Ovary (tissue), 10 donors: Measurements from ENCODE around the gene LRRN3. TPM values are rescaled to one million over a fixed set of nuclear protein-coding genes. Genes with fewer than 3 reads are reported as not detected.

ENCODE experiments used
- DNase-seq, 5 donors: peaks; one replicate each; pipeline ENCODE4 v3.0.0-alpha.2; 2019 to 2020
- H3K27ac ChIP-seq, 2 donors: fragments of 200-600 bp; one replicate each; pipeline versions ENCODE4 v1.5.1 to v1.8.0; 2019 to 2022
- H3K27me3 ChIP-seq: fragments of 200-600 bp; one replicate; pipeline ENCODE4 v1.8.0; 2022
- H3K36me3 ChIP-seq: fragments of 200-600 bp; sonication (generic); one replicate; pipeline ENCODE4 v1.5.1; 2019
- H3K4me1 ChIP-seq: one replicate; pipeline ENCODE4 v1.8.1; 2013; ENCODE audit warnings: mild to moderate bottlenecking, moderate library complexity; ENCODE audit not compliant: insufficient read depth
- H3K4me3 ChIP-seq: fragments of 200-600 bp; sonication (generic); one replicate; pipeline ENCODE4 v1.5.1; 2017
- H3K9me3 ChIP-seq, 2 donors: fragments of 200-600 bp in 1 of 2; sonication (generic) in 1 of 2; one replicate each; pipeline versions ENCODE4 v1.5.1 to v1.8.1; 2013 to 2019; ENCODE audit warnings: mild to moderate bottlenecking in 1 of 2, moderate library complexity in 1 of 2
- EP300 ChIP-seq: sonication (generic); formaldehyde crosslinking; IDR thresholded peaks from one replicate; pipeline ENCODE4 v1.6.1; 2017; ENCODE audit warnings: antibody characterized with exemption
- POLR2A ChIP-seq: fragments of 450-650 bp; IDR thresholded peaks from one replicate; pipeline ENCODE4 v1.6.1; 2017; ENCODE audit warnings: antibody characterized with exemption, mild to moderate bottlenecking, moderate library complexity
- WGBS, 3 donors: extraction: QIAGEN DNeasy Blood & Tissue Kit in 1 of 3; methylation state at CpG; one replicate each; pipeline versions ENCODE4 v1.1.5 to v1.1.7; 2013 to 2017; 5-methylcytosine and 5-hydroxymethylcytosine counted together
- intact Hi-C, 4 donors: fragments of 100-400 bp; cut with DNase I; formaldehyde crosslinking; loops; one replicate each; pipeline versions ENCODE4 v1.11.0 to v1.15.1; 2022 to 2023
- long read RNA-seq, 3 donors: library from polyadenylated mRNA in 2 of 3; unstranded in 2 of 3; transcript quantifications; one replicate each; pipeline ENCODE4 v2.0.0 and lab custom pipeline, GENCODE V29; 2021 to 2026
- polyA plus RNA-seq, 2 donors: library from polyadenylated mRNA; stranded (reverse); fragments of 200-250 nt in 1 of 2; fragments of 350-450 nt in 1 of 2; fragmentation: Illumina TruSeq in 1 of 2; extraction: RNeasy Lipid Tissue Mini Kit (QIAGEN cat#74804) in 1 of 2; gene quantifications; one replicate each; pipeline ENCODE4 v1.2.3, GENCODE V29; 2013 to 2014
- total RNA-seq, 7 donors: library from RNA; depleted of rRNA in 2 of 7; stranded (reverse); fragments of >200 nt in 2 of 7; fragmentation: NEBNext Ultra II Directional in 3 of 7; extraction: Animal tissue kit (Norgen Biotek cat#: 25700) in 3 of 7; gene quantifications; one replicate each; pipeline versions ENCODE4 v1.1.0 to v1.2.4, GENCODE V29; 2016 to 2023
- TF ChIP-seq, protein P1 (sequence below), 3 donors: fragments of 450-650 bp in 2 of 3; fragments of 200-600 bp in 1 of 3; IDR thresholded peaks; one replicate each; pipeline versions ENCODE4 v1.5.1 to v1.8.0; 2016 to 2022; ENCODE audit warnings: antibody characterized with exemption in 3 of 3, mild to moderate bottlenecking in 1 of 3
- donor health status: DM: no; HTN: no; CAD: no; lungs with moderate emphysema.
- donor health status: DM: no; HTN: no; CAD: no.
- donor health status: Bipolar disorder and iron deficiency.
- donor health status: DM: yes; HTN: yes; CAD: no.
- donor health status: DM: no; HTN: no; CAD: no.
- donor health status: DM: yes; HTN: yes; CAD: no.

The LRRN3 gene
- total RNA-seq (1 to 10 TPM in 5 of 7 donors, under 1 TPM in 2; 0.24 to 5.3 (median 1.0) TPM), polyA plus RNA-seq (1 to 10 TPM; 1.1 to 3.4 TPM)
- long read RNA-seq, donor 1, partial matches to known transcripts = 0 of 1 reads
- long read RNA-seq, donor 1, other reads (novel, unspliced or antisense) = 1 of 1 reads
- long read RNA-seq, donor 2, partial matches to known transcripts = 0 of 7 reads
- long read RNA-seq, donor 2, other reads (novel, unspliced or antisense) = 0 of 7 reads
- long read RNA-seq, donor 3, transcript LRRN3-203 (2 exons, 3,513 nt) = major isoform, 5 of 11 reads
- long read RNA-seq, donor 3, partial matches to known transcripts = 1 of 11 reads
- long read RNA-seq, donor 3, other reads (novel, unspliced or antisense) = 2 of 11 reads

DNA sequence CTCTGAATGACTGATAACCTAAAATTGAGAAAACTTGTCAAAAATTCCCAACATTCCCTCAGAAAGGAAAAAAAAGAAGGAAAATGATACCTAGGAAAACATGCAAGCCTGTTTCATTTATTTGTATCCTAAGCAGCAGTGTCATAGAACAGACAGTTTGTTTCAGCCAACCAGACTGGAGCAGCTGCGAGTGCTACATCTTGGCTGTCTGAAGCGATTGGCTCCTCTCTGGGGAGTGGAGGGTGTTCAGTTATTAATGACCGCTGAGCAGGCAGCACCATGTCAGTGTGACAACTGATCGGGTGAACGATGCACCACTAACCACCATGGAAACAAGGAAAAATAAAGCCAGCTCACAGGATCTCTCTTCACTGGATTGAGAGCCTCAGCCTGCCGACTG lies at the start of gene LRRN3:
LRRN3 (plus strand) TSS at position 282 of the 400 bp plus-strand sequence. CDS start 31,646 bp downstream, outside the sequence.
- Histone ChIP-seq H3K9me3 (no peaks in the 10 kb centered on the region), H3K27me3 (no peaks in the 10 kb centered on the region), H3K4me3 (peak within 1 kb of the TSS; percentile 23), H3K27ac (no peak within 1 kb of the TSS), H3K36me3 (no peaks in the 10 kb centered on the region), H3K4me1 (peaks cover 2% of the 10 kb centered on the region)
- intact Hi-C loops = loop anchor here in 2 of 4 donors (5.0 kb wide), 2 partner anchors 391 to 396 kb away; no protein-coding TSS in a partner anchor
- DNase-seq = peak in 4 of 5 donors; percentile 11 to 21 (median 14)
- 2 to 12% (median 3%) methylated on average over 6 of the region's 6 CpGs for WGBS, 3 donors
- TF ChIP-seq EP300 (no peak), POLR2A (no peak)
- TF ChIP-seq, protein P1, sequence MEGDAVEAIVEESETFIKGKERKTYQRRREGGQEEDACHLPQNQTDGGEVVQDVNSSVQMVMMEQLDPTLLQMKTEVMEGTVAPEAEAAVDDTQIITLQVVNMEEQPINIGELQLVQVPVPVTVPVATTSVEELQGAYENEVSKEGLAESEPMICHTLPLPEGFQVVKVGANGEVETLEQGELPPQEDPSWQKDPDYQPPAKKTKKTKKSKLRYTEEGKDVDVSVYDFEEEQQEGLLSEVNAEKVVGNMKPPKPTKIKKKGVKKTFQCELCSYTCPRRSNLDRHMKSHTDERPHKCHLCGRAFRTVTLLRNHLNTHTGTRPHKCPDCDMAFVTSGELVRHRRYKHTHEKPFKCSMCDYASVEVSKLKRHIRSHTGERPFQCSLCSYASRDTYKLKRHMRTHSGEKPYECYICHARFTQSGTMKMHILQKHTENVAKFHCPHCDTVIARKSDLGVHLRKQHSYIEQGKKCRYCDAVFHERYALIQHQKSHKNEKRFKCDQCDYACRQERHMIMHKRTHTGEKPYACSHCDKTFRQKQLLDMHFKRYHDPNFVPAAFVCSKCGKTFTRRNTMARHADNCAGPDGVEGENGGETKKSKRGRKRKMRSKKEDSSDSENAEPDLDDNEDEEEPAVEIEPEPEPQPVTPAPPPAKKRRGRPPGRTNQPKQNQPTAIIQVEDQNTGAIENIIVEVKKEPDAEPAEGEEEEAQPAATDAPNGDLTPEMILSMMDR (IDR thresholded peaks at IDR 0.05) = no peak

DNA sequence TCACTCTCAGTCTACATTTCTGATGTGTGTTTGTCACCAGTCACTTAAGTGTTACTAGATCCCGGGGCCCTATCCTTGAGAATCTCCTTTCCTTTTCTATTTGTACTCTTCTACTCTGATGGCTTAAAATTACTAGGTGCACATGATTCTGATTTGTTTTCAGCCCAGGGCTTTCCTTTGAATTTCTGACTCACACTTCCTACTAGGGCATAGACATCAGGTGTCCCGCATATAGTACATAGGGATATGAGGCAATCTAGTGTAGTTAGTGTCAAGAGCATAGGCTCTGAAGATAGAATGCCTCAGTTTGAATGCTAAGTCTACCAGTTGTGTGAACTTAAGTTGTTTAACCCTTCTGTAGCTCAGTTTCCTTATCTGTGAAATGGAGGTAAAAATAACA lies 49.4 kb upstream of the LRRN3 start:
- no peak overlapping the region for H3K4me3 ChIP-seq
- no peaks in the 10 kb centered on the region for H3K27me3 ChIP-seq
- intact Hi-C loops = no loop called here
- 73 to 86% (median 77%) methylated on average over 2 of the region's 2 CpGs for WGBS, 3 donors
- peaks cover 1% of the 10 kb centered on the region for H3K4me1 ChIP-seq
- no peaks in the 10 kb centered on the region for H3K9me3 ChIP-seq
- TF ChIP-seq, protein P1 (IDR thresholded peaks at IDR 0.05) = no peak
- TF ChIP-seq POLR2A (no peak), EP300 (no peak)
- no peak for DNase-seq
- H3K36me3 ChIP-seq = no peaks in the 10 kb centered on the region
- H3K27ac ChIP-seq = no peak overlapping the region

DNA sequence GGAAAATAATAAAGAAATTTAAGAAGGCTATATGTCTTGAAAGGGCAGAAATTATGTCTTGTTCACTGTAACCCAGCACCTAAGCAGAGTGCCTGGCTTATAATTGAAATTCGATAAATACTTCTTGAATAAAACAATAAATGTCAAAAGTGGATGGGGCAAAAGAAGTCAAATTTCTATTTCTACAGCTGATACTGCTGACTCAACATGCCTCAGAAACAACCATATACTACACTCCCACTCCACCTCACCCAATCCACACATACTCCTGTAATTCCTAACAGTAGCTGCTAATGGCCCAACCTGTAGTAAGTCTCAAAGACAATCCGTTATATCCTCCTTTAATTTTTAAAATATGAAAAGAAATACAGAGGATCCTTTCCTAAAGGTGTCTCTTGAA lies 48.1 kb upstream of the LRRN3 start:
- Histone ChIP-seq H3K4me1 (peaks cover 1% of the 10 kb centered on the region), H3K36me3 (no peaks in the 10 kb centered on the region), H3K27me3 (no peaks in the 10 kb centered on the region), H3K9me3 (no peaks in the 10 kb centered on the region), H3K27ac (no peak overlapping the region), H3K4me3 (no peak overlapping the region)
- TF ChIP-seq, protein P1 (IDR thresholded peaks at IDR 0.05) = no peak
- TF ChIP-seq POLR2A = no peak
- TF ChIP-seq EP300 = no peak
- DNase-seq = no peak
- intact Hi-C loops = no loop called here
- WGBS, 3 donors = 96 to 99% (median 98%) methylated on average over 2 of the region's 2 CpGs

DNA sequence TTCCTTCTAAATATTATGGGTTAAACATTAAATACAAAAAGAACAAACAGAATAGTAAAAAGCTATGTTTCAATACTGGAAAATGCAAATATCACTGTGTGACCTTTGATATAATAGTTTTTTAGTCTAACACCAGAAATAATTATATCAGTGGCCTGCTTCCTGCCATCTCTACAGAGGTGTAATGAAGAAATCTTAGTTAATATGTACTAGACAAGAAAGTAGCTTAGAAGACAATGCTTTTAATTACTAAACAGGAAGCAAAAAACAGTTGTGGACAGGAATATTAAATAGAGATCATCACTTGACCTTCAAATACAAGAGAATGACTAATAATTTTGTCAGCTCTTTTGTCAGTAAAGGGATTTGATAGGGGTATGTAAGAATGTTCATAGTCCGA lies 47.4 kb upstream of the LRRN3 start:
- Histone ChIP-seq H3K36me3 (no peaks in the 10 kb centered on the region), H3K4me1 (peaks cover 1% of the 10 kb centered on the region), H3K4me3 (no peak overlapping the region), H3K9me3 (no peaks in the 10 kb centered on the region), H3K27ac (no peak overlapping the region), H3K27me3 (no peaks in the 10 kb centered on the region)
- DNase-seq = no peak
- WGBS, 3 donors = 80 to 96% (median 91%) methylated on average over 1 of the region's 1 CpG
- no peak for TF ChIP-seq EP300
- TF ChIP-seq, protein P1 (IDR thresholded peaks at IDR 0.05) = no peak
- no peak for TF ChIP-seq POLR2A
- intact Hi-C loops = no loop called here
